Activated CD4-positive, alpha-beta T cell treated with anti-CD3 and anti-CD28 coated beads, Interleukin-2, amount 50 U/mL, for 16 hours (primary cell): ENCODE results near the gene DHX32.
A peak's percentile ranks its signal among the peaks of the same experiment; 100 is the strongest.
"Not testable (repeated sequence)": the region's sequence is repeated elsewhere in the genome, so short reads cannot be mapped to it uniquely, and the experiment has no call there.

Source experiments
- DNase-seq: peaks from one replicate; pipeline ENCODE4 v3.0.0-alpha.2; 2020

DHX32 gene

GRCh38 chr10:125895130-125896087, 14.3 kb upstream of the DHX32 start:
- peak; percentile 47 for DNase-seq

- not testable (repeated sequence) for DNase-seq
These were observed 13.1 kb upstream of the DHX32 start for GRCh38 chr10:125894176-125894575.

- not testable (repeated sequence) for DNase-seq
These were observed 11.3 kb upstream of the DHX32 start for GRCh38 chr10:125892402-125892801.

- DNase-seq = not testable (repeated sequence)
These were observed 8.3 kb upstream of the DHX32 start for GRCh38 chr10:125889441-125889840.

GRCh38 chr10:125886914-125887512, 5.9 kb upstream of the DHX32 start:
- no peak for DNase-seq

GRCh38 chr10:125883211-125883610, 2.1 kb upstream of the DHX32 start:
- DNase-seq = no peak

GRCh38 chr10:125882596-125882995, 1.5 kb upstream of the DHX32 start:
- no peak for DNase-seq

- DNase-seq = no peak
These were observed 373 bp downstream of the DHX32 start for GRCh38 chr10:125880719-125881118.

- DNase-seq = no peak
These were observed 1.9 kb downstream of the DHX32 start for GRCh38 chr10:125878957-125879835.

GRCh38 chr10:125871338-125871737, 9.8 kb downstream of the DHX32 start:
- no peak for DNase-seq

- peak; percentile 40 for DNase-seq
These were observed 12.6 kb downstream of the DHX32 start for GRCh38 chr10:125868372-125868975.

GRCh38 chr10:125866421-125867029, 14.6 kb downstream of the DHX32 start:
- DNase-seq = no peak

- no peak for DNase-seq
These were observed 16.0 kb downstream of the DHX32 start for GRCh38 chr10:125865120-125865519.

GRCh38 chr10:125859128-125859817, 21.8 kb downstream of the DHX32 start:
- no peak for DNase-seq

GRCh38 chr10:125857185-125857760, 23.8 kb downstream of the DHX32 start:
- no peak for DNase-seq

GRCh38 chr10:125852487-125852886, 28.6 kb downstream of the DHX32 start:
- no peak for DNase-seq

- no peak for DNase-seq
These were observed 30.0 kb downstream of the DHX32 start for GRCh38 chr10:125850766-125851731.

- DNase-seq = no peak
These were observed 31.6 kb downstream of the DHX32 start for GRCh38 chr10:125849448-125849847.

GRCh38 chr10:125848857-125849256, 32.2 kb downstream of the DHX32 start:
- DNase-seq = no peak

- no peak for DNase-seq
These were observed 32.7 kb downstream of the DHX32 start for GRCh38 chr10:125848371-125848770.
